ENCODE results near the gene PPID.

DNA sequence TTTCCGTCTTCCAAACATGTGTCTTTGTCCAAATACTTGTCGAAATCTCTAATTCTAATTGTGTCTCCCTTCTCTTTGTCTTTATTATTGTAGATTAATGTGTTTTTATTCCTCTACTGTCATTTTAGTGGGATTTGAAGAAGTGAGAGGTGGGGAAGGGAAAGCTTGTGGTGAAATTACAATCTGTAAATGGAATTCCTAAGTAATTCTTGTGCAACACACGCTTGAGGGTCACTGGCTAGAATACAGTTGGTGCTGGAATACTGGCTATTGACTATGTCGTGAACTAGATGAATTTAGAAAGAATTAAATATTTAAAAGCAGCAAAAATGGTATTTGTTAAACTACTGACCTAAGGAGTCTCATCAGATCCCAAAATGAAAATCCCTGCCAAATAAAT, 34.9 kb upstream of the PPID start:
- TF ChIP-seq, protein P1, sequence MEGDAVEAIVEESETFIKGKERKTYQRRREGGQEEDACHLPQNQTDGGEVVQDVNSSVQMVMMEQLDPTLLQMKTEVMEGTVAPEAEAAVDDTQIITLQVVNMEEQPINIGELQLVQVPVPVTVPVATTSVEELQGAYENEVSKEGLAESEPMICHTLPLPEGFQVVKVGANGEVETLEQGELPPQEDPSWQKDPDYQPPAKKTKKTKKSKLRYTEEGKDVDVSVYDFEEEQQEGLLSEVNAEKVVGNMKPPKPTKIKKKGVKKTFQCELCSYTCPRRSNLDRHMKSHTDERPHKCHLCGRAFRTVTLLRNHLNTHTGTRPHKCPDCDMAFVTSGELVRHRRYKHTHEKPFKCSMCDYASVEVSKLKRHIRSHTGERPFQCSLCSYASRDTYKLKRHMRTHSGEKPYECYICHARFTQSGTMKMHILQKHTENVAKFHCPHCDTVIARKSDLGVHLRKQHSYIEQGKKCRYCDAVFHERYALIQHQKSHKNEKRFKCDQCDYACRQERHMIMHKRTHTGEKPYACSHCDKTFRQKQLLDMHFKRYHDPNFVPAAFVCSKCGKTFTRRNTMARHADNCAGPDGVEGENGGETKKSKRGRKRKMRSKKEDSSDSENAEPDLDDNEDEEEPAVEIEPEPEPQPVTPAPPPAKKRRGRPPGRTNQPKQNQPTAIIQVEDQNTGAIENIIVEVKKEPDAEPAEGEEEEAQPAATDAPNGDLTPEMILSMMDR (conservative IDR thresholded peaks at IDR 0.05; ENCODE audit: low read depth, low read length): no peak
- TF ChIP-seq EZH2 (IDR thresholded peaks at IDR 0.05; ENCODE audit: borderline replicate concordance, low read depth, low read length, poor library complexity, severe bottlenecking): no peak

All from A673 (cell line).